ENCODE measurements around the gene CISTR.

Gene CISTR

DNA sequence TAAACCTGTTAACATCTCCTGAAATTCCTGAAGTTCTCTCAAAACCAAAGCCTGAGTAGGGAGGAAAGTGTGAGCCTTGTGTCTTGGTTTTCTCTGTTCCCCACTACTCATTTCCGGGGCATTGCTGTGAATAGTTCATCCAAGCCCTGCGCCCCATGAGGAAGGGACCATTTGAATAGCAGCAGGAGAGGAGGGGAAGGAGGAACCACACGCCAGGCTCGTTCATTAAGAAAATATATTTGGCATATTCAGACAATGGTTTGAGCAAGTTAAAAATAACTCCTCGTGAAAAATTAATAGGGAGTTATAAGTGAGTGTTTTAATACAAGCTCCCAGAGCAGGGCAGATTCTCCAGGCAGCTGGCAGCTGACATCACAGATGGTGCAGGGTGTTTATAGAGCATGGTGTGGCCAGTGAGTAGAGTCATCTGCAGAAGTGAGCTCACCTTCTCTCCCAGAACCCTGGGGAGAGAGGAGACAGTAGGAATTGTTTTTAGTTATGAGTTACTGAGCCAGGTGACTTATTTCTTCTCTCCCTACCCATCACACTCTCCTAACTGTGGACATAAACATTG is 29.5 kb upstream of the CISTR start (continued):
- TF ChIP-seq ZNF529 (tag by site-specific recombination; IDR thresholded peaks at IDR 0.05; ENCODE audit: insufficient replicate concordance) (no peak), ZNF629 (tag by site-specific recombination; IDR thresholded peaks at IDR 0.05) (peak; percentile 54), ZBTB48 (tag by site-specific recombination; IDR thresholded peaks at IDR 0.05) (no peak), ZNF391 (tag by site-specific recombination; IDR thresholded peaks at IDR 0.05; ENCODE audit: borderline replicate concordance, low read depth) (no peak), GFI1B (tag by site-specific recombination; IDR thresholded peaks at IDR 0.05) (no peak), SP7 (tag by site-specific recombination; IDR thresholded peaks at IDR 0.05) (no peak), GLIS2 (tag by site-specific recombination; IDR thresholded peaks at IDR 0.05) (no peak), ZNF473 (tag by site-specific recombination; IDR thresholded peaks at IDR 0.05) (no peak), HOXC10 (CRISPR knock-in tag; IDR thresholded peaks at IDR 0.05) (no peak), ZBTB7A (tag by site-specific recombination; IDR thresholded peaks at IDR 0.05; ENCODE audit: low read depth) (no peak), ZNF660 (tag by site-specific recombination; IDR thresholded peaks at IDR 0.05) (no peak), ZNF561 (tag by site-specific recombination; IDR thresholded peaks at IDR 0.05; ENCODE audit: borderline replicate concordance) (0 out of 2 replicates have a peak, but pooled peaks have one; percentile 17), KLF1 (tag by site-specific recombination; IDR thresholded peaks at IDR 0.05) (no peak), YY1 (tag by site-specific recombination; IDR thresholded peaks at IDR 0.05) (no peak), ZNF792 (tag by site-specific recombination; IDR thresholded peaks at IDR 0.05) (no peak), ZNF426 (tag by site-specific recombination; IDR thresholded peaks at IDR 0.05) (no peak), ZNF416 (tag by site-specific recombination; IDR thresholded peaks at IDR 0.05) (no peak), ZNF292 (tag by site-specific recombination; IDR thresholded peaks at IDR 0.05; ENCODE audit: borderline replicate concordance, low read depth) (no peak), ZNF335 (tag by site-specific recombination; conservative IDR thresholded peaks at IDR 0.05) (peak; percentile 44), ZFHX2 (tag by site-specific recombination; conservative IDR thresholded peaks at IDR 0.05) (no peak), ZEB2 (tag by site-specific recombination; IDR thresholded peaks at IDR 0.05) (no peak), OVOL3 (tag by site-specific recombination; IDR thresholded peaks at IDR 0.05) (no peak), ZNF785 (tag by site-specific recombination; IDR thresholded peaks at IDR 0.05) (no peak), ZNF10 (tag by site-specific recombination; IDR thresholded peaks at IDR 0.05) (0 out of 2 replicates have a peak, but pooled peaks have one; percentile 43)
- TF ChIP-seq, protein P1, sequence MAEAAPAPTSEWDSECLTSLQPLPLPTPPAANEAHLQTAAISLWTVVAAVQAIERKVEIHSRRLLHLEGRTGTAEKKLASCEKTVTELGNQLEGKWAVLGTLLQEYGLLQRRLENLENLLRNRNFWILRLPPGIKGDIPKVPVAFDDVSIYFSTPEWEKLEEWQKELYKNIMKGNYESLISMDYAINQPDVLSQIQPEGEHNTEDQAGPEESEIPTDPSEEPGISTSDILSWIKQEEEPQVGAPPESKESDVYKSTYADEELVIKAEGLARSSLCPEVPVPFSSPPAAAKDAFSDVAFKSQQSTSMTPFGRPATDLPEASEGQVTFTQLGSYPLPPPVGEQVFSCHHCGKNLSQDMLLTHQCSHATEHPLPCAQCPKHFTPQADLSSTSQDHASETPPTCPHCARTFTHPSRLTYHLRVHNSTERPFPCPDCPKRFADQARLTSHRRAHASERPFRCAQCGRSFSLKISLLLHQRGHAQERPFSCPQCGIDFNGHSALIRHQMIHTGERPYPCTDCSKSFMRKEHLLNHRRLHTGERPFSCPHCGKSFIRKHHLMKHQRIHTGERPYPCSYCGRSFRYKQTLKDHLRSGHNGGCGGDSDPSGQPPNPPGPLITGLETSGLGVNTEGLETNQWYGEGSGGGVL (tag by site-specific recombination; IDR thresholded peaks at IDR 0.05): no peak
- TF ChIP-seq, protein P2, sequence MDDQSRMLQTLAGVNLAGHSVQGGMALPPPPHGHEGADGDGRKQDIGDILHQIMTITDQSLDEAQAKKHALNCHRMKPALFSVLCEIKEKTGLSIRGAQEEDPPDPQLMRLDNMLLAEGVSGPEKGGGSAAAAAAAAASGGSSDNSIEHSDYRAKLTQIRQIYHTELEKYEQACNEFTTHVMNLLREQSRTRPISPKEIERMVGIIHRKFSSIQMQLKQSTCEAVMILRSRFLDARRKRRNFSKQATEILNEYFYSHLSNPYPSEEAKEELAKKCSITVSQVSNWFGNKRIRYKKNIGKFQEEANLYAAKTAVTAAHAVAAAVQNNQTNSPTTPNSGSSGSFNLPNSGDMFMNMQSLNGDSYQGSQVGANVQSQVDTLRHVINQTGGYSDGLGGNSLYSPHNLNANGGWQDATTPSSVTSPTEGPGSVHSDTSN (CRISPR knock-in tag; IDR thresholded peaks at IDR 0.05): no peak
- TF ChIP-seq, protein P3, sequence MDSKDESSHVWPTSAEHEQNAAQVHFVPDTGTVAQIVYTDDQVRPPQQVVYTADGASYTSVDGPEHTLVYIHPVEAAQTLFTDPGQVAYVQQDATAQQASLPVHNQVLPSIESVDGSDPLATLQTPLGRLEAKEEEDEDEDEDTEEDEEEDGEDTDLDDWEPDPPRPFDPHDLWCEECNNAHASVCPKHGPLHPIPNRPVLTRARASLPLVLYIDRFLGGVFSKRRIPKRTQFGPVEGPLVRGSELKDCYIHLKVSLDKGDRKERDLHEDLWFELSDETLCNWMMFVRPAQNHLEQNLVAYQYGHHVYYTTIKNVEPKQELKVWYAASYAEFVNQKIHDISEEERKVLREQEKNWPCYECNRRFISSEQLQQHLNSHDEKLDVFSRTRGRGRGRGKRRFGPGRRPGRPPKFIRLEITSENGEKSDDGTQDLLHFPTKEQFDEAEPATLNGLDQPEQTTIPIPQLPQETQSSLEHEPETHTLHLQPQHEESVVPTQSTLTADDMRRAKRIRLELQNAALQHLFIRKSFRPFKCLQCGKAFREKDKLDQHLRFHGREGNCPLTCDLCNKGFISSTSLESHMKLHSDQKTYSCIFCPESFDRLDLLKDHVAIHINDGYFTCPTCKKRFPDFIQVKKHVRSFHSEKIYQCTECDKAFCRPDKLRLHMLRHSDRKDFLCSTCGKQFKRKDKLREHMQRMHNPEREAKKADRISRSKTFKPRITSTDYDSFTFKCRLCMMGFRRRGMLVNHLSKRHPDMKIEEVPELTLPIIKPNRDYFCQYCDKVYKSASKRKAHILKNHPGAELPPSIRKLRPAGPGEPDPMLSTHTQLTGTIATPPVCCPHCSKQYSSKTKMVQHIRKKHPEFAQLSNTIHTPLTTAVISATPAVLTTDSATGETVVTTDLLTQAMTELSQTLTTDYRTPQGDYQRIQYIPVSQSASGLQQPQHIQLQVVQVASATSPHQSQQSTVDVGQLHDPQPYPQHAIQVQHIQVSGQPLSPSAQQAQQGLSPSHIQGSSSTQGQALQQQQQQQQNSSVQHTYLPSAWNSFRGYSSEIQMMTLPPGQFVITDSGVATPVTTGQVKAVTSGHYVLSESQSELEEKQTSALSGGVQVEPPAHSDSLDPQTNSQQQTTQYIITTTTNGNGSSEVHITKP (tag by site-specific recombination; IDR thresholded peaks at IDR 0.05): peak; percentile 91
- TF ChIP-seq, protein P4, sequence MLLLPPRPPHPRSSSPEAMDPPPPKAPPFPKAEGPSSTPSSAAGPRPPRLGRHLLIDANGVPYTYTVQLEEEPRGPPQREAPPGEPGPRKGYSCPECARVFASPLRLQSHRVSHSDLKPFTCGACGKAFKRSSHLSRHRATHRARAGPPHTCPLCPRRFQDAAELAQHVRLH (tag by site-specific recombination; IDR thresholded peaks at IDR 0.05): no peak
- TF ChIP-seq, protein P5, sequence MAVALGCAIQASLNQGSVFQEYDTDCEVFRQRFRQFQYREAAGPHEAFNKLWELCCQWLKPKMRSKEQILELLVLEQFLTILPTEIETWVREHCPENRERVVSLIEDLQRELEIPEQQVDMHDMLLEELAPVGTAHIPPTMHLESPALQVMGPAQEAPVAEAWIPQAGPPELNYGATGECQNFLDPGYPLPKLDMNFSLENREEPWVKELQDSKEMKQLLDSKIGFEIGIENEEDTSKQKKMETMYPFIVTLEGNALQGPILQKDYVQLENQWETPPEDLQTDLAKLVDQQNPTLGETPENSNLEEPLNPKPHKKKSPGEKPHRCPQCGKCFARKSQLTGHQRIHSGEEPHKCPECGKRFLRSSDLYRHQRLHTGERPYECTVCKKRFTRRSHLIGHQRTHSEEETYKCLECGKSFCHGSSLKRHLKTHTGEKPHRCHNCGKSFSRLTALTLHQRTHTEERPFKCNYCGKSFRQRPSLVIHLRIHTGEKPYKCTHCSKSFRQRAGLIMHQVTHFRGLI (tag by site-specific recombination; IDR thresholded peaks at IDR 0.05): no peak
- TF ChIP-seq, protein P6, sequence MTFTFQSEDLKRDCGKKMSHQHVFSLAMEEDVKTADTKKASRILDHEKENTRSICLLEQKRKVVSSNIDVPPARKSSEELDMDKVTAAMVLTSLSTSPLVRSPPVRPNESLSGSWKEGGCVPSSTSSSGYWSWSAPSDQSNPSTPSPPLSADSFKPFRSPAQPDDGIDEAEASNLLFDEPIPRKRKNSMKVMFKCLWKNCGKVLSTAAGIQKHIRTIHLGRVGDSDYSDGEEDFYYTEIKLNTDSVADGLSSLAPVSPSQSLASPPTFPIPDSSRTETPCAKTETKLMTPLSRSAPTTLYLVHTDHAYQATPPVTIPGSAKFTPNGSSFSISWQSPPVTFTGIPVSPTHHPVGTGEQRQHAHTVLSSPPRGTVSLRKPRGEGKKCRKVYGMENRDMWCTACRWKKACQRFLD (tag by site-specific recombination; IDR thresholded peaks at IDR 0.05): no peak

Measured in HEK293 (cell line).